NB4 (cell line): ENCODE data around the gene C17orf107.

Experiments
- DNase-seq: peaks from one replicate; pipeline ENCODE4 v3.0.0; 2010; ENCODE audit warnings: low read depth
- H3K4me3 ChIP-seq: one replicate; pipeline ENCODE4 v1.5.1; 2011; ENCODE audit warnings: mild to moderate bottlenecking, low read depth, low read length, moderate library complexity
- CTCF ChIP-seq: IDR thresholded peaks from one replicate; pipeline ENCODE4 v1.5.1; 2012; ENCODE audit warnings: low read depth, low read length
- MAX ChIP-seq: IDR thresholded peaks from 2 replicates; pipeline ENCODE4 v1.6.1; 2011; ENCODE audit warnings: low read depth, low read length
- MYC ChIP-seq: IDR thresholded peaks from 2 replicates; pipeline ENCODE4 v1.6.1; 2011; ENCODE audit warnings: low read depth, low read length
- POLR2A ChIP-seq: IDR thresholded peaks from 2 replicates; pipeline ENCODE4 v1.6.1; 2011; ENCODE audit warnings: mild to moderate bottlenecking; ENCODE audit not compliant: insufficient read length; ENCODE audit errors: extremely low read depth

Gene C17orf107

GRCh38 chr17:4948166-4948930 is 49.0 kb downstream of the C17orf107 start, which contains the start of gene PFN1:
Gene PFN1 (minus strand): TSS chr17:4948530. CDS start chr17:4948394, 136 bp downstream.
- peak; percentile 94 for DNase-seq
- peak within 1 kb of the TSS; percentile 95 for H3K4me3 ChIP-seq
- TF ChIP-seq MAX (peak; percentile 26; the same call in 1 of the 2 replicates), CTCF (no peak), POLR2A (peak; percentile 54)

- DNase-seq = peak; percentile 88
- peak overlapping the region; percentile 65 for H3K4me3 ChIP-seq
- TF ChIP-seq POLR2A = no peak
- no peak for TF ChIP-seq CTCF
- TF ChIP-seq MYC = no peak
- TF ChIP-seq MAX = no peak
These were observed 49.6 kb downstream of the C17orf107 start for GRCh38 chr17:4948931-4949320.

GRCh38 chr17:4949321-4950074 is 50.2 kb downstream of the C17orf107 start:
- H3K4me3 ChIP-seq = peak overlapping the region; percentile 61
- TF ChIP-seq MAX (no peak), CTCF (no peak), MYC (peak; percentile 74), POLR2A (peak; percentile 16)
- DNase-seq = peak; percentile 80

GRCh38 chr17:4950075-4950745 is 50.9 kb downstream of the C17orf107 start:
- peak overlapping the region; percentile 53 for H3K4me3 ChIP-seq
- TF ChIP-seq MAX (no peak), POLR2A (peak; percentile 17)
- DNase-seq = peak; percentile 54

- TF ChIP-seq MYC (no peak), CTCF (no peak), POLR2A (no peak), MAX (no peak)
- no peak for DNase-seq
These were observed 51.4 kb downstream of the C17orf107 start, which contains the start of gene ENO3 for GRCh38 chr17:4950746-4951204. Gene ENO3 (plus strand): TSS chr17:4951119. CDS start chr17:4951830, 711 bp downstream.

More at GRCh38 chr17:4950746-4951204, 51.4 kb downstream of the C17orf107 start, which contains the start of gene ENO3:
- peak within 1 kb of the TSS; percentile 53 for H3K4me3 ChIP-seq
